HEK293 (cell line): ENCODE data around the gene SHISAL2A.

Experiments used
- CTCF ChIP-seq: fragments of 450-650 bp; formaldehyde crosslinking; IDR thresholded peaks from 2 replicates; pipeline ENCODE4 v1.5.1; 2016; ENCODE audit warnings: missing biosample characterization, missing genetic modification characterization
- REST ChIP-seq: fragments of 450-650 bp; formaldehyde crosslinking; IDR thresholded peaks from 2 replicates; pipeline ENCODE4 v1.5.1; 2016; ENCODE audit warnings: missing biosample characterization, missing genetic modification characterization
- ZNF239 ChIP-seq: fragments of 450-650 bp; formaldehyde crosslinking; IDR thresholded peaks from 2 replicates; pipeline ENCODE4 v1.5.1; 2016; ENCODE audit warnings: missing biosample characterization, missing genetic modification characterization
- ZNF274 ChIP-seq, 2 experiments: fragments of 200-500 bp in 1 of 2; fragments of 450-650 bp in 1 of 2; sonication (Bioruptor generic) in 1 of 2; formaldehyde crosslinking in 1 of 2; IDR thresholded peaks; 2 replicates each; pipeline versions ENCODE4 v1.5.1 to v1.6.1; 2014 to 2016; ENCODE audit warnings: borderline replicate concordance in 1 of 2, inconsistent platforms in 1 of 2, low read length in 1 of 2, missing biosample characterization in 1 of 2, missing genetic modification characterization in 1 of 2
- ZNF791 ChIP-seq: fragments of 450-650 bp; formaldehyde crosslinking; IDR thresholded peaks from 2 replicates; pipeline ENCODE4 v1.5.1; 2016; ENCODE audit warnings: missing biosample characterization, missing genetic modification characterization
- ZSCAN30 ChIP-seq: fragments of 450-650 bp; IDR thresholded peaks from 2 replicates; pipeline ENCODE4 v1.5.1; 2018; ENCODE audit warnings: missing biosample characterization, mild to moderate bottlenecking, missing genetic modification characterization, moderate library complexity

GRCh38 chr1:52683367-52683940 is 50.5 kb downstream of the SHISAL2A start:
- TF ChIP-seq ZNF274 (IDR thresholded peaks at IDR 0.05; ENCODE audit: low read length) (no peak), ZNF274 (tag by site-specific recombination; IDR thresholded peaks at IDR 0.05; ENCODE audit: borderline replicate concordance) (no peak), ZSCAN30 (no peak), CTCF (tag by site-specific recombination) (no peak), ZNF791 (tag by site-specific recombination) (no peak), REST (tag by site-specific recombination) (no peak), ZNF239 (tag by site-specific recombination) (no peak)
